Stomach (tissue), 9 donors: ENCODE measurements around the gene ABHD1. TPM values are rescaled to one million over a fixed set of nuclear protein-coding genes. Genes with fewer than 3 reads are reported as not detected.

Source experiments
- DNase-seq, 2 donors: peaks; one replicate each; pipeline versions ENCODE4 v3.0.0 to v3.0.0-alpha.2; 2013 to 2019
- H3K27ac ChIP-seq, 5 donors: fragments of 200-600 bp in 4 of 5; sonication (generic) in 4 of 5; one replicate each; pipeline ENCODE4 v1.5.1; 2013 to 2019; ENCODE audit warnings: mild to moderate bottlenecking in 1 of 5, moderate library complexity in 1 of 5
- H3K27me3 ChIP-seq, 3 donors: fragments of 200-600 bp; sonication (generic); one replicate each; pipeline ENCODE4 v1.5.1; 2017 to 2019; ENCODE audit warnings: mixed run types in 1 of 3
- H3K36me3 ChIP-seq, 4 donors: fragments of 200-600 bp; sonication (generic); 1 replicate in 3 of 4; 2 replicates in 1 of 4; pipeline ENCODE4 v1.5.1; 2016 to 2019
- H3K4me1 ChIP-seq, 4 donors: fragments of 200-600 bp; sonication (generic); one replicate each; pipeline ENCODE4 v1.5.1; 2016 to 2019
- H3K4me3 ChIP-seq, 4 donors: fragments of 200-600 bp; sonication (generic) in 3 of 4; one replicate each; pipeline ENCODE4 v1.5.1; 2016 to 2019; ENCODE audit warnings: mild to moderate bottlenecking in 1 of 4
- H3K9me3 ChIP-seq, 4 donors: fragments of 200-600 bp; sonication (generic); one replicate each; pipeline ENCODE4 v1.5.1; 2016 to 2019
- CTCF ChIP-seq, 7 experiments: fragments of 450-650 bp in 4 of 7; fragments of 200-600 bp in 3 of 7; sonication (generic) in 3 of 7; IDR thresholded peaks; one replicate each; pipeline ENCODE4 v1.5.1; 2016 to 2019; ENCODE audit warnings: antibody characterized with exemption in 7 of 7, control low read depth in 2 of 7, mild to moderate bottlenecking in 1 of 7
- EP300 ChIP-seq: sonication (generic); formaldehyde crosslinking; IDR thresholded peaks from one replicate; pipeline ENCODE4 v1.6.1; 2017; ENCODE audit warnings: antibody characterized with exemption
- POLR2A ChIP-seq, 4 donors: fragments of 450-650 bp; IDR thresholded peaks; one replicate each; pipeline ENCODE4 v1.6.1; 2016; ENCODE audit warnings: antibody characterized with exemption in 4 of 4, control low read depth in 2 of 4, mild to moderate bottlenecking in 1 of 4, moderate library complexity in 1 of 4
- POLR2AphosphoS5 ChIP-seq, 3 donors: sonication (generic); formaldehyde crosslinking; IDR thresholded peaks; one replicate each; pipeline ENCODE4 v1.6.1; 2016; ENCODE audit warnings: antibody characterized with exemption in 3 of 3
- WGBS, 5 donors: extraction: QIAGEN DNeasy Blood & Tissue Kit in 3 of 5; methylation state at CpG; one replicate each; pipeline versions ENCODE4 v1.1.5 to v1.1.7; 2013 to 2018; 5-methylcytosine and 5-hydroxymethylcytosine counted together
- intact Hi-C: fragments of 100-400 bp; cut with DNase I; formaldehyde crosslinking; loops from one replicate; pipeline ENCODE4 v1.15.1; 2023; ENCODE audit warnings: low total_unique reads
- polyA plus RNA-seq, 3 donors: library from polyadenylated mRNA; stranded (reverse); fragments of 200-250 nt; gene quantifications; one replicate each; pipeline ENCODE4 v1.2.3, GENCODE V29; 2013
- total RNA-seq, 5 donors: library from RNA; depleted of rRNA; stranded (reverse); fragments of >200 nt; gene quantifications; one replicate each; pipeline versions ENCODE4 v1.1.0 to v1.2.3, GENCODE V29; 2014 to 2016
- donor health status: healthy with polysubstance abuse.
- donor health status: Bipolar disorder and iron deficiency.
- donor health status: healthy.

The ABHD1 gene
- total and polyA plus RNA-seq, 8 donors, result 0.23 to 0.75 TPM; not detected in 6

GRCh38 chr2:27162151-27163121 lies 38.8 kb downstream of the ABHD1 start:
- Histone ChIP-seq H3K9me3 (no peaks in the 10 kb centered on the region), H3K4me1 (no peaks in the 10 kb centered on the region), H3K4me3 (peak overlapping the region in 1 of 4 donors; percentile 17), H3K27ac (peak overlapping the region in 1 of 5 donors; percentile 52), H3K27me3 (peaks cover 0 to 4% (median 0%) of the 10 kb centered on the region in 3 donors), H3K36me3 (no peaks in the 10 kb centered on the region)
- TF ChIP-seq POLR2AphosphoS5 (IDR thresholded peaks at IDR 0.05), result no peak
- no peak for TF ChIP-seq POLR2A (IDR thresholded peaks at IDR 0.05)
- TF ChIP-seq CTCF (IDR thresholded peaks at IDR 0.05), result no peak
- no peak for TF ChIP-seq EP300
- no peak for DNase-seq
- intact Hi-C loops, result no loop called here
- WGBS, 5 donors, result 71 to 74% (median 72%) methylated on average over 15 of the region's 15 CpGs

- DNase-seq, result no peak
- Histone ChIP-seq H3K9me3 (no peaks in the 10 kb centered on the region), H3K27ac (no peak overlapping the region), H3K4me1 (peaks cover 0 to 7% (median 5%) of the 10 kb centered on the region in 4 donors), H3K36me3 (no peaks in the 10 kb centered on the region), H3K4me3 (no peak overlapping the region), H3K27me3 (peaks cover 0 to 8% (median 0%) of the 10 kb centered on the region in 3 donors)
- intact Hi-C loops, result no loop called here
- 82 to 86% (median 84%) methylated on average over 8 of the region's 8 CpGs for WGBS, 5 donors
- no peak for TF ChIP-seq EP300
Measured at GRCh38 chr2:27164960-27165763, 41.5 kb downstream of the ABHD1 start.

DNA sequence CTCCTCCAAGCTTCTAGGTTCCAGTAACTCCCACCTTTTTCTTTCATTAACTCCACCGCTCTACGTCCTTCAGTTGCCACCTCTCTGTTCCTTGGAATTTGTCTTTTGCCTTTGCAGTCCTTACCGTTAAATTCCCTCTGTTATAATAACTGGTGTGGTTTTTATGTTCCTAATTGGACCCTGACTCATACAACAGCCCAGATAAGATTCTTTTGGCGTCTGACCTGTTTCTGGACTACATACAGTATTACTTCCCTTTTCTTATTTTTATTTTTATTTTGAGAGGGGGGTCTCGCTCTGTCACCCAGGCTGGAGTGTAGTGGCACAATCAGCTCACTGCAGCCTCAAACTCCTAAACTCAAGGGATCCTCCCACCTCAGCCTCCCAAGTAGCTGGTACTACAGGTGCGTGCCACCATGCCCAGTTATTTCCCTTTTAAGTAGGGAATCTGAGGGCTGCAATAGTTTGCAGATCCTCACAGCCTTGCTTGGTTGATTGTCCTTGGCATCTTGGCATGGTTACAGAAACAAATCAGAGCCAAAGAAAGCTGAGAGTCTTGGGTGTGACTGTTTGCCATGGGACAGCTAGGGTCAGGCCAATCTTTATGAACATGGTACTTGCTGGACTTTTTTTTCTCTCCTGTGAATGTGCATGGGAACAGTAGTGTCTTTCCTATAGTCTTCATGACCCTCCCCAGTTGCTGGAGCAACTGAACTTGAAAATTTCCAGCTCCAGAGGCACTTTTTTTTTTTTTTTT lies 47.1 kb downstream of the ABHD1 start:
- Histone ChIP-seq H3K4me1 (peaks cover 0 to 16% (median 9%) of the 10 kb centered on the region in 4 donors), H3K9me3 (no peaks in the 10 kb centered on the region), H3K36me3 (no peaks in the 10 kb centered on the region), H3K27me3 (peaks cover 0 to 19% (median 0%) of the 10 kb centered on the region in 3 donors), H3K27ac (no peak overlapping the region), H3K4me3 (peak overlapping the region in 1 of 4 donors; percentile 31)
- TF ChIP-seq POLR2A (IDR thresholded peaks at IDR 0.05), result no peak
- TF ChIP-seq CTCF (IDR thresholded peaks at IDR 0.05), result no peak
- TF ChIP-seq EP300, result no peak
- TF ChIP-seq POLR2AphosphoS5 (IDR thresholded peaks at IDR 0.05), result no peak
- DNase-seq, result no peak
- intact Hi-C loops, result no loop called here
- 56 to 68% (median 64%) methylated on average over 6 of the region's 6 CpGs for WGBS, 5 donors

DNA sequence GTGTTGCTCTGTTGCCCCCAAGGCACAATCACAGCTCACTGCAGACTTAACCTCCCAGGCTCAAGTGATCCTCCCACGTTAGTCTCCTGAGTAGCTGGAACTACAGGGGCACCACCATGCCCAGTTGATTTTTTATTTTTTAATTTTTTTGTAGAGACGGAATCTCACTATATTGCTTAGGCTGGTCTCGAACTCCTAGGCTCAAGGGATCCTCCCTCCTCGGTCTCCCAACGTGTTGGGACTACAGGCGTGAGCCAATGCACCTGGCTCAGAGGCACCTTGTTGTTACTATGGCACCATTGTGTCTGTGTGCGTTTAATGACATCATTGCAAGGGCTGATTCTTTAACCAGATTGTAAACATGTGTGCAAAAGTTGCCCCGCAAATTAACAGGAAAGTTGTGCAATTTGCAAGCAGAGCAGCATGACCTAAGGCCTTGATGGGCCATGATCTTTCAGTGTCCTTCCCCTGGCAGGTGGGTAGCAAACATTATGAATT lies 47.8 kb downstream of the ABHD1 start:
- Histone ChIP-seq H3K36me3 (no peaks in the 10 kb centered on the region), H3K27me3 (peaks cover 0 to 23% (median 0%) of the 10 kb centered on the region in 3 donors), H3K4me1 (peaks cover 0 to 16% (median 9%) of the 10 kb centered on the region in 4 donors), H3K9me3 (no peaks in the 10 kb centered on the region), H3K27ac (no peak overlapping the region), H3K4me3 (no peak overlapping the region)
- DNase-seq, result no peak
- no peak for TF ChIP-seq EP300
- 51 to 58% (median 54%) methylated on average over 8 of the region's 8 CpGs for WGBS, 5 donors
- intact Hi-C loops, result no loop called here
